ENCODE results near the gene CBFA2T3.

GRCh38 chr16:88937206-88937621 lies 39.8 kb downstream of the CBFA2T3 start:
- TF ChIP-seq POLR2A (IDR thresholded peaks at IDR 0.05) = no peak
- TF ChIP-seq, protein P1, sequence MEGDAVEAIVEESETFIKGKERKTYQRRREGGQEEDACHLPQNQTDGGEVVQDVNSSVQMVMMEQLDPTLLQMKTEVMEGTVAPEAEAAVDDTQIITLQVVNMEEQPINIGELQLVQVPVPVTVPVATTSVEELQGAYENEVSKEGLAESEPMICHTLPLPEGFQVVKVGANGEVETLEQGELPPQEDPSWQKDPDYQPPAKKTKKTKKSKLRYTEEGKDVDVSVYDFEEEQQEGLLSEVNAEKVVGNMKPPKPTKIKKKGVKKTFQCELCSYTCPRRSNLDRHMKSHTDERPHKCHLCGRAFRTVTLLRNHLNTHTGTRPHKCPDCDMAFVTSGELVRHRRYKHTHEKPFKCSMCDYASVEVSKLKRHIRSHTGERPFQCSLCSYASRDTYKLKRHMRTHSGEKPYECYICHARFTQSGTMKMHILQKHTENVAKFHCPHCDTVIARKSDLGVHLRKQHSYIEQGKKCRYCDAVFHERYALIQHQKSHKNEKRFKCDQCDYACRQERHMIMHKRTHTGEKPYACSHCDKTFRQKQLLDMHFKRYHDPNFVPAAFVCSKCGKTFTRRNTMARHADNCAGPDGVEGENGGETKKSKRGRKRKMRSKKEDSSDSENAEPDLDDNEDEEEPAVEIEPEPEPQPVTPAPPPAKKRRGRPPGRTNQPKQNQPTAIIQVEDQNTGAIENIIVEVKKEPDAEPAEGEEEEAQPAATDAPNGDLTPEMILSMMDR (IDR thresholded peaks at IDR 0.05) = no peak
